Endothelial cell of umbilical vein (primary cell): ENCODE results near the gene HTRA1. TPM values are rescaled to one million over a fixed set of nuclear protein-coding genes. Genes with fewer than 3 reads are reported as not detected.

Experiments
- Bru-seq: library from RNA; stranded (reverse); fragments of 400-500 nt; gene quantifications from one replicate; lab custom pipeline; 2021; lab: Mats Ljungman, UMichigan
- BruChase-seq, 2 experiments: library from RNA; stranded (reverse); fragments of 400-500 nt; gene quantifications; one replicate each; lab custom pipeline; 2021; lab: Mats Ljungman, UMichigan
- BruUV-seq: library from RNA; stranded (reverse); fragments of 400-500 nt; replicated peaks from 2 replicates; lab custom pipeline; 2021; lab: Mats Ljungman, UMichigan
- CTCF ChIA-PET: fragments of 300-600, 350-600 bp; sonication (Branson Sonifier 250); formaldehyde crosslinking; loops from one replicate; lab custom pipeline; 2021; ENCODE audit warnings: antibody characterized with exemption, inconsistent platforms; lab: Charles Lee
- POLR2A ChIA-PET: fragments of 300-600, 350-600 bp; sonication (Branson Sonifier 250); formaldehyde crosslinking; loops from one replicate; lab custom pipeline; 2021; ENCODE audit warnings: antibody characterized with exemption, inconsistent platforms; lab: Charles Lee
- DNase-seq: peaks from one replicate; pipeline ENCODE4 v3.0.0-alpha.2; 2011; ENCODE audit warnings: low read depth, low spot score
- FAIRE-seq: peaks from 2 replicates; lab custom pipeline; 2011; peaks lifted over from hg19 to GRCh38; lab: Jason Lieb, UNC
- H2AFZ ChIP-seq: 2 replicates; pipeline ENCODE4 v1.6.0; 2012; ENCODE audit warnings: low read depth, low read length, control low read depth, inconsistent platforms
- H3K27ac ChIP-seq: 2 replicates; pipeline ENCODE4 v1.5.1; 2011; ENCODE audit warnings: low read depth, mild to moderate bottlenecking, control low read depth, low read length, moderate library complexity; ENCODE audit not compliant: insufficient read depth
- H3K27me3 ChIP-seq, 2 experiments: 2 replicates each; pipeline versions ENCODE4 v1.6.0 to v1.6.1; 2011; ENCODE audit warnings: low read length in 2 of 2, mixed read lengths in 1 of 2; ENCODE audit not compliant: control insufficient read depth in 2 of 2, insufficient read depth in 2 of 2
- H3K36me3 ChIP-seq, 2 experiments: 2 replicates in 1 of 2; 3 replicates in 1 of 2; pipeline ENCODE4 v1.5.1; 2011; ENCODE audit warnings: low read length in 2 of 2, mild to moderate bottlenecking in 1 of 2, moderate library complexity in 1 of 2; ENCODE audit not compliant: control insufficient read depth in 2 of 2, insufficient read depth in 2 of 2; ENCODE audit errors: extremely low read depth in 1 of 2
- H3K4me1 ChIP-seq: 3 replicates; pipeline ENCODE4 v1.5.1; 2011; ENCODE audit warnings: mild to moderate bottlenecking, low read length; ENCODE audit not compliant: control insufficient read depth, insufficient read depth; ENCODE audit errors: extremely low read depth
- H3K4me2 ChIP-seq: 2 replicates; pipeline ENCODE4 v1.6.1; 2011; ENCODE audit warnings: low read length, control low read depth, mixed read lengths; ENCODE audit not compliant: insufficient read depth
- H3K4me3 ChIP-seq, 3 experiments: fragments of 200-600 bp in 1 of 3; sonication (generic), shearing (Covaris generic) in 1 of 3; replicated peaks in 1 of 3; 2 replicates each; pipeline ENCODE4 v1.5.1; 2011 to 2016; ENCODE audit warnings: control low read depth in 3 of 3, low read length in 3 of 3, mild to moderate bottlenecking in 2 of 3, inconsistent platforms in 1 of 3, low read depth in 1 of 3, moderate library complexity in 1 of 3; ENCODE audit not compliant: insufficient read depth in 1 of 3
- H3K79me2 ChIP-seq: 2 replicates; pipeline ENCODE4 v1.6.0; 2012; ENCODE audit warnings: low read length, inconsistent platforms; ENCODE audit not compliant: control insufficient read depth, insufficient read depth
- H3K9ac ChIP-seq: replicated peaks from 2 replicates; pipeline ENCODE3; 2011; ENCODE audit warnings: low read length, control low read depth; ENCODE audit not compliant: insufficient read depth; ENCODE audit errors: extremely low read depth
- H3K9me1 ChIP-seq: replicated peaks from 3 replicates; pipeline ENCODE4 v1.6.0; 2011; ENCODE audit warnings: mild to moderate bottlenecking, low read length; ENCODE audit not compliant: control insufficient read depth, insufficient read depth; ENCODE audit errors: extremely low read depth
- H3K9me3 ChIP-seq: replicated peaks from 2 replicates; pipeline ENCODE4 v1.5.1; 2012; ENCODE audit warnings: low read length, inconsistent platforms; ENCODE audit not compliant: control insufficient read depth, insufficient read depth
- H4K20me1 ChIP-seq: replicated peaks from 2 replicates; pipeline ENCODE3; 2011; ENCODE audit warnings: mild to moderate bottlenecking, low read length; ENCODE audit not compliant: control insufficient read depth, insufficient read depth; ENCODE audit errors: extremely low read depth
- CTCF ChIP-seq, 2 donors: IDR thresholded peaks; 1 replicate in 1 of 2; 2 replicates in 1 of 2; pipeline ENCODE4 v1.5.1; 2011; ENCODE audit warnings: low read length in 2 of 2, mild to moderate bottlenecking in 2 of 2, moderate library complexity in 2 of 2, control low read depth in 1 of 2, inconsistent platforms in 1 of 2, low read depth in 1 of 2; ENCODE audit not compliant: insufficient read depth in 1 of 2; ENCODE audit errors: extremely low read depth in 1 of 2
- EZH2 ChIP-seq: IDR thresholded peaks from 2 replicates; pipeline ENCODE4 v1.6.1; 2012; ENCODE audit warnings: borderline replicate concordance, low read depth, mild to moderate bottlenecking, moderate library complexity, low read length, inconsistent platforms; ENCODE audit not compliant: severe bottlenecking
- FOS ChIP-seq: IDR thresholded peaks from 2 replicates; pipeline ENCODE4 v1.6.1; 2011; ENCODE audit warnings: mild to moderate bottlenecking, low read length, moderate library complexity, borderline replicate concordance; ENCODE audit not compliant: insufficient read depth
- GATA2 ChIP-seq: IDR thresholded peaks from 2 replicates; pipeline ENCODE4 v1.7.0; 2011; ENCODE audit warnings: low read depth, mild to moderate bottlenecking, moderate library complexity, mixed read lengths, low read length; ENCODE audit not compliant: insufficient read length, insufficient read depth
- JUN ChIP-seq: IDR thresholded peaks from 2 replicates; pipeline ENCODE4 v1.6.1; 2011; ENCODE audit warnings: borderline replicate concordance, low read depth; ENCODE audit not compliant: insufficient read length, insufficient read depth
- MAX ChIP-seq: IDR thresholded peaks from 2 replicates; pipeline ENCODE4 v1.6.1; 2011; ENCODE audit not compliant: insufficient read depth, insufficient read length
- MYC ChIP-seq: IDR thresholded peaks from one replicate; pipeline ENCODE4 v1.6.1; 2011; ENCODE audit warnings: mild to moderate bottlenecking, low read depth, low read length
- POLR2A ChIP-seq: IDR thresholded peaks from 2 replicates; pipeline ENCODE4 v1.6.1; 2012; ENCODE audit warnings: low read depth, mild to moderate bottlenecking, control low read depth, low read length
- POLR2AphosphoS5 ChIP-seq: IDR thresholded peaks from 2 replicates; pipeline ENCODE4 v1.6.1; 2012; ENCODE audit warnings: low read depth, mild to moderate bottlenecking, control low read depth, low read length, moderate library complexity; ENCODE audit not compliant: insufficient read depth
- dilution Hi-C: fragments of 300-500 bp; cut with MboI; formaldehyde crosslinking; loops from one replicate; pipeline ENCODE4 v1.15.0; 2019; ENCODE audit warnings: low sequenced_read_pairs; ENCODE audit not compliant: extremely low pct_ligation_motif_present
- intact Hi-C: fragments of 100-400 bp; cut with micrococcal nuclease; formaldehyde crosslinking; loops from one replicate; pipeline ENCODE4 v1.10.0; 2022
- long read RNA-seq: library from polyadenylated mRNA; stranded (forward); transcript quantifications from one replicate; pipeline ENCODE4 v2.0.0, GENCODE V29; 2021
- polyA minus RNA-seq, 3 experiments: library from RNA; depleted of rRNA, polyadenylated mRNA; stranded (reverse); fragments of >200 nt; gene quantifications; 1 replicate in 1 of 3; 2 replicates in 2 of 3; pipeline ENCODE4 v1.2.3, GENCODE V29; 2011
- polyA plus RNA-seq, 4 experiments: library from polyadenylated mRNA; depleted of rRNA in 3 of 4; stranded (reverse) in 3 of 4; unstranded in 1 of 4; fragments of >200 nt; gene quantifications; 2 replicates each; pipeline versions ENCODE4 v1.2.1 to v1.2.3, GENCODE V29; 2011 to 2012; ENCODE audit warnings: missing spikeins in 1 of 4
- total RNA-seq: library from RNA; stranded (reverse); gene quantifications from 2 replicates; pipeline ENCODE4 v1.2.3, GENCODE V29; 2021

The HTRA1 gene
- total RNA-seq = 192 and 255 TPM in 2 replicates
- polyA plus RNA-seq = 270 and 309 TPM in 2 replicates
- 255 and 265 TPM in 2 replicates for polyA plus RNA-seq (2011; cell fraction: cytosol; rRNA removed)
- polyA plus RNA-seq (2011; cell fraction: nucleus; rRNA removed) = 148 TPM in 2 replicates
- polyA plus RNA-seq (2012) = 177 and 200 TPM in 2 replicates
- polyA minus RNA-seq = 97.3 and 139 TPM in 2 replicates
- polyA minus RNA-seq (2011; cell fraction: cytosol; rRNA and poly(A)+ RNA removed) = 16.6 TPM
- polyA minus RNA-seq (2011; cell fraction: nucleus; rRNA and poly(A)+ RNA removed) = 27.5 and 29.2 TPM in 2 replicates
- percentile 78 among the genes with signal in this experiment for Bru-seq, nascent RNA
- BruChase-seq, experiment 1, labeled RNA remaining after a 6-hour chase = percentile 80 among the genes with signal in this experiment
- BruChase-seq, experiment 2, labeled RNA remaining after a 2-hour chase = percentile 79 among the genes with signal in this experiment
- long read RNA-seq, transcript HTRA1-201 (9 exons, 2,120 nt) = major isoform, 453 of 514 reads
- long read RNA-seq, partial matches to known transcripts = 42 of 514 reads
- long read RNA-seq, other reads (novel, unspliced or antisense) = 18 of 514 reads

- no peaks in the 10 kb centered on the region for H3K9me3 ChIP-seq
- POLR2A ChIA-PET = no interaction called here
- H3K36me3 ChIP-seq = no peaks in the 10 kb centered on the region
- H3K27ac ChIP-seq = peak within 1 kb of the TSS; percentile 46
- peaks cover 14% of the 10 kb centered on the region for H3K4me1 ChIP-seq
- dilution Hi-C loops = no loop called here
- DNase-seq = peak; percentile 67
- no peaks in the 10 kb centered on the region for H4K20me1 ChIP-seq
- peak within 1 kb of the TSS; percentile 84 for H3K9ac ChIP-seq
- TF ChIP-seq POLR2AphosphoS5 (peak; percentile 59), POLR2A (peak; percentile 58), GATA2 (no peak)
- H3K9me1 ChIP-seq = no peaks in the 10 kb centered on the region
- FAIRE-seq = no peak
- intact Hi-C loops = loop anchor here (1.0 to 10.0 kb wide), 2 partner anchors 33 to 1953 kb away; partner anchors contain the start of gene OAT
- BruUV-seq = no TSS peak
- H3K4me3 ChIP-seq = peak within 1 kb of the TSS; percentile 71 to 92 (median 88)
- peak within 1 kb of the TSS; percentile 89 for H3K4me2 ChIP-seq
- H3K79me2 ChIP-seq = peaks cover 13% of the 10 kb centered on the region
- no peaks in the 10 kb centered on the region for H3K27me3 ChIP-seq
- peak within 1 kb of the TSS; percentile 79 for H2AFZ ChIP-seq
- CTCF ChIA-PET = interaction anchor here (1.1 to 3.0 kb wide), 3 partner anchors 33 to 104 kb away, joined by 5 to 15 read pairs (median 9); no protein-coding TSS in a partner anchor
These were observed at the start of gene HTRA1 for GRCh38 chr10:122461367-122461728. HTRA1 (plus strand) TSS chr10:122461553; CDS start chr10:122461653, 100 bp downstream.

- no peak overlapping the region for H3K4me2 ChIP-seq
- no peak for DNase-seq
- H3K79me2 ChIP-seq = no peaks in the 10 kb centered on the region
- TF ChIP-seq MAX (no peak), MYC (no peak), CTCF (IDR thresholded peaks at IDR 0.05; ENCODE audit: extremely low read depth in 1 of 2, insufficient read depth in 1 of 2, low read depth in 1 of 2, low read length in 2 of 2) (no peak), POLR2AphosphoS5 (no peak), POLR2A (no peak), JUN (no peak), EZH2 (no peak), GATA2 (no peak), FOS (no peak)
- no peaks in the 10 kb centered on the region for H3K4me1 ChIP-seq
- H3K36me3 ChIP-seq = peaks cover 5 to 20% of the 10 kb centered on the region in 2 experiments
- no peak for FAIRE-seq
- ChIA-PET CTCF (interaction anchor here (0.7 to 1.2 kb wide), 2 partner anchors 9 to 115 kb away, joined by 3 to 5 read pairs; no protein-coding TSS in a partner anchor), POLR2A (no interaction called here)
- H4K20me1 ChIP-seq = no peaks in the 10 kb centered on the region
- H3K27ac ChIP-seq = no peak overlapping the region
- H3K4me3 ChIP-seq = no peak overlapping the region
- intact Hi-C loops = no loop called here
- no peak overlapping the region for H2AFZ ChIP-seq
- H3K9ac ChIP-seq = no peak overlapping the region
- dilution Hi-C loops = no loop called here
- no peaks in the 10 kb centered on the region for H3K27me3 ChIP-seq
- no TSS peak for BruUV-seq
- no peaks in the 10 kb centered on the region for H3K9me3 ChIP-seq
- no peaks in the 10 kb centered on the region for H3K9me1 ChIP-seq
These were observed 48.0 kb upstream of the HTRA1 start for GRCh38 chr10:122413327-122413726.
